ENCODE data around the gene LLGL1.

The LLGL1 gene

GRCh38 chr17:18253947-18254821 is 28.7 kb downstream of the LLGL1 start:
- no peak for DNase-seq

- DNase-seq, result no peak
Measured at GRCh38 chr17:18254888-18255649, 29.6 kb downstream of the LLGL1 start.

DNA sequence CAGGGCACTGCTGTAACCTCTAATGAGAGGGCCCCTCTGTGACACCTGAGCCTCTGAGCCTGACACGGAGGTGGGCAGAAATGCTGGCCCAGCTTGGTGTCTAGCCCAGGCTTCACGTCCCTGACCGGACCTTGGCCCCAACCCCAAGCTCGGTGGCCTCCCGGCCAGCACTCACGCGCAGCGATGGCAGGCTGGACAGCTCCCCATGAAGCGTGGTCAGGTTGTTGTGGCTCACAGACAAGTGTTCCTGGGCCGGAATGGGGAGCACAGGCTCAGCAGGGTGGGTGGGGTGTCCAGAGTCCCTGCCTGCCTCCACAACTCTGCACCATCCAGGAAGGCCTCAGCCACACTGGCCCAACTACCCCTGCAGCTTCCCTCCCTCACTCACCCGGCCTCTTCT is 30.9 kb downstream of the LLGL1 start:
- DNase-seq, result no peak

DNA sequence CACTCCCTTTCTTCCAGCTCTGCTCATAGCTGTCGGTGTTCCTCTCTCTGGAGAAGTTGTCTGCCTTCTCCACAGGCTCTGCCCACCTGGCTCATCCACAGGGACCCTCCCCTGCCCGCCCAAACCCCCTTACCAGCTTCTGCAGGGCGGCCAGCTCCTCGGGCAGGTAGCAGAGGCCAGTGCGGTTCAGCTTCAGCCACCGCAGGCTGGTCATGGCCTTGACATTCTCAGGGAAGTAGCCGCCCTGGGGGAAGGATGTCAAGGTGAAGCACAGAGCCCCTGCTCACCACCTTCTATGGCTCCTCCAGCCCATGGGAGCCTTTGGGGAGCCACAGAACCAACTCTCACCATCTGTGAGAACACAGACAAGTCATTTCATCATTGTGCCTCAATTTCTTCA is 31.3 kb downstream of the LLGL1 start:
- no peak for DNase-seq

DNA sequence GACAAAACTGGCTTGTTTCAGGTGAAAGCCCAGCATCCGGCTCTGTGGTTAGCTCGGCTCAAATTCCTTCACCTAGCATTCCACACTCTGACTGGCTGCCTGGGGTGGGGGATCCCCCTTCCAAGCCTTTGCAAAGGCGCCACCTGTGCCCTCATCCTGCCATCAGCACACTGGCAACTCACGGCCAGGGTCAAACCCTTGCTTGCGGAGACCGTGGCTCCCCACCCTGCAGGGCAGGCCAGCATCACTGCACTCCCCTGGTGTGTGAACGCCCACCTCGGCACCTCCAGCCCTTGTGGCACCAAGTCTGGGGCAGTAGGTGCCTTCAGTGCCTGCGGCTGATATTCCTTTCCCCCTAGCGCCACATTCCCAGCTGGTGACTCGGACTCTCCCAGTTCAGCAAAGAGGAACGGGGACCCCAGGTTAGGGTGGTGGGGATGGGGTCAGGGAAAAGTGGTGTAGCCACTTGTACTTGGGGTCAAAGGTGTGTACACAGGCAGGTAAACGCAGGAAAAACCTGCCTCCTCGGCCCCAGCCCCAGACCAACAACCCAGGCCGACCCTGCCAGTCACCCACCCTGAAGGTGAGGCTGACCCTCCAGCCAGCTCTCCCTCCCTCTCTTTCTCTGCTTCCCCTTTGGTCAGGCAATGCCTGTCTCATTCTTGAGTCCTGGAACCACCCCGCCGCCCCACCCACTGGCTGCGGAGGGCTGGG is 32.0 kb downstream of the LLGL1 start:
- DNase-seq, result no peak

DNA sequence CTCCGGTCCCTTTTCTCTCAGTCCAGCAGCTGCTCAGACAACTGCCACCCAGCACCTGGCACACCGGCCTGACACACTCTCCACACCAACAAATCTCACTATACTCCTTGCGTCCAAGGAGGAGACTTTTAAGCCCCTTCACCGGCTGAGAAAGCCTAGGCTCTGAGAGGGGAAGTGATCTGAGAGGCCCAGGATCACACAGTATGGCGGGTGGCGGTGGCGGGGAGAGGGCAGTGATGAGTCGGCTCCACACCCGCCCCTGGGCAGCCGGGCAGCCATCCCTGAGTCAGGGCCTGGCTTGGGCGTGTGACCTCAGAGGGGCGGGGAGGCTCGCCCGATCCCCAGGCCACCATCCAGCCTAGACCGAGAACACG is 32.5 kb downstream of the LLGL1 start:
- DNase-seq, result no peak

GRCh38 chr17:18258356-18259038 is 33.1 kb downstream of the LLGL1 start, which contains the start of gene FLII:
Gene FLII, minus strand, starts transcription at chr17:18258738. Its CDS starts 48 bp downstream, at chr17:18258690.
- DNase-seq, result no peak

DNA sequence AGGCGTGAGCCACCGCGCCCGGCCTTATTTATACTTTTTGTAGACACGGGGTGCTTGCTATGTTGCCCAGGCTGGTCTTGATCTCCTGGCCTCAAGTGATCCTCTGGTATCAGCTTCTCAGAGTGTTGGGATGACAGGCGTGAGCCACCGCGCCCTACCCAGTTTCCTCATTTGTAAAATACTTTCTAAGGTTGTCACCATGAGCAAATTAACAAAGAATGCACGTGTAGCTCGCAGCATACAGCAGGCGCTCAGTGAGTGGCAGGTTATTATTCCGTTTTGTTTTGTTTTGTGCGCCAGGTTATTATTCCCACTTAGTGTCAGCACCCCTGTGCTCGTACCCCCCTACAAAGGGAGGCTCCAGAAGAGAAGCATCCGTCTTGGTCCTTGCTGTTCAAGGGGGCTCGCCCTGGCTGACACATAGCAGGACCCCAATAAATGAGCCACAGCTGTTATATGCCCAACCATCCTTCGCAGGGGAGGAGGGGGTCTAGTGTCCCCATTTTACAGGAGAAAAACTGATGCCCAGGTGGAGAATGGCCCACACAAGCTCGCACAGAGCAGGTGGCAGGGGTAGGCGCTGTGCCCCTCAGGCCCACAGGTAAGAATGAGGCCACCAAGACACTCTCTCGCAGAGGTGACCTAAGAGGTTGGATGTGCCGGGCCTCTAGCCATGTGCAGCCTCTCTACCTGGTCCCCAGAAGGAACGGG is 34.3 kb downstream of the LLGL1 start:
- no peak for DNase-seq

- DNase-seq, result peak; percentile 71
Measured at GRCh38 chr17:18260332-18261145, 35.1 kb downstream of the LLGL1 start, which contains the start of gene MIEF2. Gene MIEF2, plus strand, starts transcription at chr17:18260662. Its CDS starts 2,059 bp downstream, at chr17:18262721.

- no peak for DNase-seq
Measured at GRCh38 chr17:18261146-18261515, 35.7 kb downstream of the LLGL1 start.

GRCh38 chr17:18261659-18262058 is 36.2 kb downstream of the LLGL1 start:
- no peak for DNase-seq

DNA sequence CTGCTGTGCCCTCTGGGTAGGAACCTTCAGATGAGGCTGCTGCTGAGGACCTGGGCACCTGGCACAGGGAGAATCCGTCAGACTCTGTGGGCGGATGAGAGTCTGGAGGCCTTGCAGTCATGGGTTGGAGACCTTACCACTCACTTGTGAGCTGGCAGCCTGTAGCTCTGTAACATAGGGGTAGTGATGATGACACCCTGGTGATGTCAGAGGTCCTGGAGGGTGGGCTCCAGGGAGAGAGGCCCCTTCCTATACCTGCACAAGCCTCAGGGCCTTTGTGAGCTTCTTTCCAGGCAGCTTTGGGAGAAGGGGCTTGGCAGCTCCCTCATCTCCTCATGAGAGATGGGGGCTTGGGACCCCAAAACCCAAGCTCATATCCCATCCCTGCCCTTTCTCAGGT is 36.7 kb downstream of the LLGL1 start:
- no peak for DNase-seq

DNA sequence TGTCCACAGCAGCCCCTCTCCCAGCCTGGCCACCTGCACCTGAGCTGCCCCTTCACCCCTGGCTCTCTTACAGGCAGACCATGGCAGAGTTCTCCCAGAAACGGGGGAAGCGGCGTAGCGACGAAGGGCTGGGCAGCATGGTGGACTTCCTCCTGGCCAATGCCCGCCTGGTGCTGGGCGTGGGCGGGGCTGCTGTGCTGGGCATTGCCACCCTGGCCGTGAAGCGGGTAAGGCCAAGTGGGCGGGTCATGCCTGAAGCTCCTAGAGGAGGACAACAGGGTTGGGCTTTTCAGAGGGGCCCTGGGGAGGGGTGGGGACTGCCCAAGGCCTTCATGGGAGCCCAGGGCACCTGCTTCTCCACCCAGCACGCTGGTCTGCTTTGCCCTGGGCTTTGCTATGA is 37.2 kb downstream of the LLGL1 start:
- DNase-seq, result no peak

DNA sequence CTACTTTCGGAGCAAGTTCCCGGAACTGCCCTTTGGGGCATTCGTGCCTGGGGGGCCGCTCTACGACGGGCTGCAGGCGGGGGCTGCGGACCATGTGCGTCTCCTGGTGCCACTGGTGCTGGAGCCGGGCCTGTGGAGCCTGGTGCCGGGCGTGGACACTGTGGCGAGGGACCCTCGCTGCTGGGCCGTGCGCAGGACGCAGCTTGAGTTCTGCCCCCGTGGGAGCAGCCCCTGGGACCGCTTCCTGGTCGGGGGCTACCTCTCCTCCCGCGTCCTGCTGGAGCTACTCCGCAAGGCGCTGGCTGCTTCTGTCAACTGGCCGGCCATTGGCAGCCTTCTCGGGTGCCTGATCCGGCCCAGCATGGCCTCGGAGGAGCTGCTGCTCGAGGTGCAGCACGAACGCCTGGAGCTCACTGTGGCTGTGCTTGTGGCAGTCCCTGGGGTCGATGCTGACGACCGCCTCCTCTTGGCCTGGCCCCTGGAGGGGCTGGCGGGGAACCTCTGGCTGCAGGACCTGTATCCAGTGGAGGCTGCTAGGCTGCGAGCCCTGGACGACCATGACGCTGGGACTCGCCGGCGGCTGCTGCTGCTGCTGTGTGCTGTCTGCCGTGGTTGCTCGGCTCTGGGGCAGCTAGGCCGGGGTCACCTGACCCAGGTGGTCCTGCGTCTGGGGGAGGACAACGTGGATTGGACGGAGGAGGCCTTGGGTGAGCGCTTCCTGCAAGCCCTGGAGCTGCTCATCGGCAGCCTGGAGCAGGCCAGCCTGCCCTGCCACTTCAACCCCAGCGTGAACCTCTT is 38.6 kb downstream of the LLGL1 start:
- no peak for DNase-seq

GRCh38 chr17:18267366-18267765 is 41.9 kb downstream of the LLGL1 start:
- no peak for DNase-seq

- DNase-seq, result no peak
Measured at GRCh38 chr17:18267927-18268711, 42.7 kb downstream of the LLGL1 start.

- DNase-seq, result no peak
Measured at GRCh38 chr17:18270046-18270931, 44.9 kb downstream of the LLGL1 start.

DNA sequence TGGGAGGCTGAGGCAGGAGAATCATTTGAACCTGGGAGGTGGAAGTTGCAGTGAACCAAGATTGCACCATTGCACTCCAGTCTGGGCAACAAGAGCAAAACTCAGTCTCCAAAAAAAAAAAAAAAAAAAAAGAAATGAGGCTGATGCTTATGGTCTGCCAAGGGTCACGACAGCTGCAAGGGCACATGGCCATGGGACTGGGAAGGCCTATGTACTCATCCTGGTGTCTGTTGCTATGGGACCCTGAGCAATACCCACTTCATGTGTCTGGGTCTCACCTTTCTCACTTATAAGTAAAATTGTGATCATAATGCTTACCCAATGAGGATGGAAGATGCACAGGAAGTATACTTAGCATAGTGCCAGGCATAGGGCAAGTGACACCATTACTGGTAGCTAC is 51.6 kb downstream of the LLGL1 start:
- no peak for DNase-seq
